Activated T-helper 1 cell treated with anti-CD3 and anti-CD28 coated beads, Interleukin-12 subunit alpha, Interleukin-12 subunit beta, Interleukin-2, Interleukin-4 antibody, amounts not matched to agents 30 ng/mL and 10 ng/mL and 1 ng/mL, durations not matched to agents 14 hours and 24 hours and 36 hours (primary cell): Measurements from ENCODE around the gene DSTN. TPM values are rescaled to one million over a fixed set of nuclear protein-coding genes. Genes with fewer than 3 reads are reported as not detected.

ENCODE experiments used
- total RNA-seq: library from RNA; stranded (reverse); gene quantifications from 2 replicates; pipeline ENCODE4 v1.2.3, GENCODE V29; 2022

Gene DSTN
- total RNA-seq, 1 donor from 2014 or later = 58.2 TPM

Other genes with a start within 250 kb of the DSTN start
- gene BFSP1, start 38.7 kb upstream of the DSTN start, total RNA-seq = 0.76 and 0.80 TPM in 2 replicates
- 54.8 and 56.0 TPM in 2 replicates for gene RRBP1, start 112.2 kb downstream of the DSTN start, total RNA-seq
- not detected in 2 replicates for gene BANF2, start 129.9 kb downstream of the DSTN start, total RNA-seq